Measurements from ENCODE around the gene CHPF2.

- TF ChIP-seq CTCF (IDR thresholded peaks at IDR 0.05), result peak in 2 of 4 donors; percentile 4 to 5
- no peak for TF ChIP-seq POLR2A (IDR thresholded peaks at IDR 0.05)
Observed at GRCh38 chr7:151204383-151205032, 27.8 kb upstream of the CHPF2 start.
